Lower lobe of right lung (tissue), 2 donors: ENCODE data around the gene PSMD11. TPM values are rescaled to one million over a fixed set of nuclear protein-coding genes. Genes with fewer than 3 reads are reported as not detected.
A peak's percentile ranks its signal among the peaks of the same experiment; 100 is the strongest.
"Not testable (repeated sequence)": the region's sequence is repeated elsewhere in the genome, so short reads cannot be mapped to it uniquely, and the experiment has no call there.

Source experiments
- ATAC-seq, 2 donors: fragments of 200-7000 bp; cut with Tn5 transposase; one replicate each; pipeline ENCODE4 v1.9.1; 2020 to 2022; ENCODE audit warnings: mild to moderate bottlenecking in 2 of 2, moderate library complexity in 2 of 2
- DNase-seq: peaks from one replicate; pipeline ENCODE4 v3.0.0-alpha.2; 2020
- H3K27ac ChIP-seq: fragments of 200-600 bp; one replicate; pipeline ENCODE4 v1.8.0; 2022
- H3K27me3 ChIP-seq: fragments of 200-600 bp; one replicate; pipeline ENCODE4 v1.8.0; 2022; ENCODE audit warnings: low read depth
- H3K36me3 ChIP-seq: fragments of 200-600 bp; one replicate; pipeline ENCODE4 v1.8.0; 2022; ENCODE audit warnings: mild to moderate bottlenecking
- H3K4me1 ChIP-seq: fragments of 200-600 bp; one replicate; pipeline ENCODE4 v1.8.0; 2022
- H3K4me3 ChIP-seq: fragments of 200-600 bp; one replicate; pipeline ENCODE4 v1.8.0; 2022; ENCODE audit warnings: mild to moderate bottlenecking
- H3K9me3 ChIP-seq: fragments of 200-600 bp; one replicate; pipeline ENCODE4 v1.8.0; 2022
- CTCF ChIP-seq: fragments of 200-600 bp; IDR thresholded peaks from one replicate; pipeline ENCODE4 v1.8.0; 2022; ENCODE audit warnings: antibody characterized with exemption, mild to moderate bottlenecking
- intact Hi-C: fragments of 100-400 bp; cut with DNase I; formaldehyde crosslinking; loops from one replicate; pipeline ENCODE4 v1.11.0; 2022
- long read RNA-seq: library from polyadenylated mRNA; unstranded; transcript quantifications from one replicate; pipeline ENCODE4 v2.0.0, GENCODE V29; 2021
- total RNA-seq: library from RNA; stranded (reverse); fragmentation: NEBNext Ultra II Directional; extraction: Animal tissue kit (Norgen Biotek cat#: 25700); gene quantifications from one replicate; pipeline ENCODE4 v1.2.1, GENCODE V29; 2021
- donor health status: DM: no; HTN: yes; CAD: no; lungs with severe emphysema.

Gene PSMD11
- 57.2 TPM for total RNA-seq
- long read RNA-seq, full-length matches to known transcripts: 153 of 174 reads
- long read RNA-seq, partial matches to known transcripts: 10 of 174 reads
- long read RNA-seq, other reads (novel, unspliced or antisense): 11 of 174 reads

GRCh38 chr17:32444301-32445073, at the start of gene PSMD11:
Gene PSMD11 (plus strand): TSS chr17:32444510. CDS start chr17:32444524, 14 bp downstream.
- H3K4me3 ChIP-seq: peak within 1 kb of the TSS; percentile 100
- peaks cover 30% of the 10 kb centered on the region for H3K4me1 ChIP-seq
- DNase-seq (peak; percentile 99), ATAC-seq (peak; percentile 99)
- H3K27ac ChIP-seq: peak within 1 kb of the TSS; percentile 86
- no peaks in the 10 kb centered on the region for H3K9me3 ChIP-seq
- H3K27me3 ChIP-seq: no peaks in the 10 kb centered on the region
- intact Hi-C loops: no loop called here
- TF ChIP-seq CTCF: no peak
- peaks cover 28% of the 10 kb centered on the region for H3K36me3 ChIP-seq

- Histone ChIP-seq H3K27me3 (no peaks in the 10 kb centered on the region), H3K36me3 (peaks cover 3% of the 10 kb centered on the region), H3K9me3 (no peaks in the 10 kb centered on the region), H3K27ac (no peak overlapping the region), H3K4me3 (no peak overlapping the region), H3K4me1 (no peaks in the 10 kb centered on the region)
- TF ChIP-seq CTCF: no peak
- intact Hi-C loops: no loop called here
- DNase-seq: no peak
- ATAC-seq: no peak
Measured at GRCh38 chr17:32396343-32396742, 48.0 kb upstream of the PSMD11 start.

- H3K4me3 ChIP-seq: no peak overlapping the region
- H3K27ac ChIP-seq: no peak overlapping the region
- no peaks in the 10 kb centered on the region for H3K4me1 ChIP-seq
- DNase-seq: no peak
- intact Hi-C loops: no loop called here
- no peaks in the 10 kb centered on the region for H3K9me3 ChIP-seq
- no peaks in the 10 kb centered on the region for H3K27me3 ChIP-seq
- no peak for TF ChIP-seq CTCF
- no peak for ATAC-seq
- H3K36me3 ChIP-seq: no peaks in the 10 kb centered on the region
Measured at GRCh38 chr17:32398946-32399345, 45.4 kb upstream of the PSMD11 start.

- H3K4me3 ChIP-seq, H3K4me1 ChIP-seq, H3K9me3 ChIP-seq, intact Hi-C loops, ATAC-seq, H3K27me3 ChIP-seq, DNase-seq, H3K27ac ChIP-seq: not testable (repeated sequence)
- peaks cover 14% of the 10 kb centered on the region for H3K36me3 ChIP-seq
Measured at GRCh38 chr17:32410085-32410484, 34.2 kb upstream of the PSMD11 start.

GRCh38 chr17:32426894-32427293, 17.4 kb upstream of the PSMD11 start:
- DNase-seq (no peak), ATAC-seq (no peak)
- H3K36me3 ChIP-seq: no peaks in the 10 kb centered on the region
- no peak for TF ChIP-seq CTCF
- no peak overlapping the region for H3K4me3 ChIP-seq
- H3K4me1 ChIP-seq: no peaks in the 10 kb centered on the region
- H3K27ac ChIP-seq: no peak overlapping the region
- intact Hi-C loops: no loop called here
- no peaks in the 10 kb centered on the region for H3K27me3 ChIP-seq
- no peaks in the 10 kb centered on the region for H3K9me3 ChIP-seq

GRCh38 chr17:32429598-32429997, 14.7 kb upstream of the PSMD11 start:
- no peak overlapping the region for H3K4me3 ChIP-seq
- no peaks in the 10 kb centered on the region for H3K4me1 ChIP-seq
- H3K27me3 ChIP-seq: no peaks in the 10 kb centered on the region
- no peak for ATAC-seq
- no peaks in the 10 kb centered on the region for H3K9me3 ChIP-seq
- TF ChIP-seq CTCF: no peak
- no peak overlapping the region for H3K27ac ChIP-seq
- DNase-seq: no peak
- intact Hi-C loops: no loop called here
- no peaks in the 10 kb centered on the region for H3K36me3 ChIP-seq
